ENCODE results near the gene CORIN. TPM values are rescaled to one million over a fixed set of nuclear protein-coding genes. Genes with fewer than 3 reads are reported as not detected.

Gene CORIN
- total and polyA plus RNA-seq, 10 of the 15 experiments (the other 5 are each of a cell fraction or from before 2014, with no cell fraction given): 0.02 to 0.45 (median 0.09) TPM; not detected in 3

DNA sequence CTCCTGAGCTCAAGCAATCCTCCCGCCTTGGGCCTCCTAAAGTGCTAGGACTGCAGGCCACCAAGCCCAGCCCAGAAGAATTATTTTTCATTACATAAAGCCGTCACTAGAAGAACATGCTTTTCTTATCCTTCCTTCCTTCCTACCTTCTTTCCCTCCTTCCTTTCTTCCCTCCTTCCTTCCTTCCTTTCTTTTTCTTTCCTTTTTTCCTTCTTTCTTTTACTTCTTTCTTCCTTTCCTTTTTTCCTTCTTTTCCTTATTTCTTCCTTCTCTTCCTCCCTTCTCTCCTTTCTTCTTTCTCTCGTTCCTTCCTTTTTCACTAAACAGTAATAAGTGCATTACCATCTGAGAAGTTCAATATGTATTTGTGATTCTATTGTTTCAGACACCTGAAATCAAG, 231.4 kb downstream of the CORIN start (continued):
- TF ChIP-seq RCOR1 (conservative IDR thresholded peaks at IDR 0.05; ENCODE audit: low read depth, low read length) (no peak), YY1 (IDR thresholded peaks at IDR 0.05; ENCODE audit: low read depth, low read length) (no peak)

DNA sequence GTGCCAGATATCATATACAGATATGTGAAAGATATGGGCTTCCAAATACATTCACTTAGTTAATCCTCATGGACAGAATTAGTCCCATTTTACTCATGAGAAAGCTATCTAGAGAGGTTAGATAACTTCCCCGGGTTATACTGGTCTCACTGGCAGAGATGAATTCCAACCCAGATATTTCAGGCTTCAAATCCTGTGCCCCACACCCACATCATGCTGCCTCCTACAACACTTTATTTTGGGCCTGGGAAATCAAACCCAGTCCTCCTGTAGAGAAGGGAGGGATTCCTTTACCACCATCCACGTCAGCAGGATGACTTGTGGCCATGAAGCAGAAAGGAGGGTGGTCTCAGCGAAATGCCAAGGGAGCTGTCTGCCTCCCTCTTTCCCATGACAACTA, 239.0 kb downstream of the CORIN start:
- in situ Hi-C loops (cut with MboI): no loop called here
- Histone ChIP-seq H3K79me2 (ENCODE audit: control insufficient read depth, insufficient read depth, low read length) (no peaks in the 10 kb centered on the region), H2AFZ (ENCODE audit: control insufficient read depth, low read depth, low read length) (no peak overlapping the region), H3K4me3 (no peak overlapping the region), H3K36me3 (ENCODE audit: control insufficient read depth in 2 of 2, insufficient read depth in 2 of 2, low read length in 1 of 2) (no peaks in the 10 kb centered on the region; a peak in 1 of 4 replicates), H3K27me3 (replicated peaks in 1 of 2; ENCODE audit: control insufficient read depth in 2 of 2, insufficient read depth in 2 of 2, low read length in 1 of 2) (no peaks in the 10 kb centered on the region), H3K9ac (ENCODE audit: control insufficient read depth, insufficient read depth, low read length) (no peak overlapping the region), H3K4me2 (ENCODE audit: control insufficient read depth, insufficient read depth) (no peak overlapping the region), H3K9me3 (replicated peaks; ENCODE audit: control insufficient read depth, insufficient read depth, low read length) (no peaks in the 10 kb centered on the region; the same call in 2 of the 3 replicates), H3K27ac (ENCODE audit: control insufficient read depth, insufficient read depth) (no peak overlapping the region), H4K20me1 (ENCODE audit: control insufficient read depth, insufficient read depth) (no peaks in the 10 kb centered on the region), H3K4me1 (ENCODE audit: control insufficient read depth, insufficient read depth, low read length) (no peaks in the 10 kb centered on the region)
- ATAC-seq (no peak), FAIRE-seq (no peak), DNase-seq (ENCODE audit: low read depth, low spot score) (no peak)
- no TSS peak for BruUV-seq (replicated peaks)
- SMC1A ChIA-PET (ENCODE audit: uncharacterized antibody, unreplicated experiment): no interaction called here
- RAD21 ChIA-PET (ENCODE audit: unreplicated experiment): no interaction called here
- CTCF ChIA-PET: interaction anchor here (1.1 kb wide), 1 partner anchor 20 kb away, joined by 4 read pairs; no protein-coding TSS in a partner anchor
- intact Hi-C loops (cut with micrococcal nuclease; ENCODE audit: unreplicated experiment): no loop called here
- 96% methylated on average over 3 of the region's 3 CpGs for WGBS (ENCODE audit: insufficient coverage, insufficient replicate concordance, low lambda C conversion rate, missing lambda C conversion rate)
- POLR2A ChIA-PET: no interaction called here
- TF ChIP-seq PAX8 (IDR thresholded peaks at IDR 0.05) (no peak), ZBED1 (IDR thresholded peaks at IDR 0.05; ENCODE audit: borderline replicate concordance) (no peak), ZNF592 (IDR thresholded peaks at IDR 0.05) (no peak)

All from GM12878 (cell line).